Measurements from ENCODE around the gene ITGA8.

The ITGA8 gene

GRCh38 chr10:15730341-15730740 lies 10.6 kb upstream of the ITGA8 start:
- no peak for DNase-seq

GRCh38 chr10:15729890-15730289 lies 10.2 kb upstream of the ITGA8 start:
- DNase-seq = no peak

GRCh38 chr10:15726042-15726441 lies 6.3 kb upstream of the ITGA8 start:
- no peak for DNase-seq

GRCh38 chr10:15725603-15726002 lies 5.9 kb upstream of the ITGA8 start:
- no peak for DNase-seq

GRCh38 chr10:15724683-15725082 lies 5.0 kb upstream of the ITGA8 start:
- DNase-seq = no peak

- no peak for DNase-seq
Measured at GRCh38 chr10:15723803-15724202, 4.1 kb upstream of the ITGA8 start.

- DNase-seq = no peak
Measured at GRCh38 chr10:15720635-15721287, 1.0 kb upstream of the ITGA8 start.

- DNase-seq = no peak
Measured at GRCh38 chr10:15719049-15719898, 448 bp downstream of the ITGA8 start.

- no peak for DNase-seq
Measured at GRCh38 chr10:15718694-15719048, 1.1 kb downstream of the ITGA8 start.

GRCh38 chr10:15715619-15716227 lies 4.0 kb downstream of the ITGA8 start:
- DNase-seq = no peak

GRCh38 chr10:15714847-15715246 lies 4.9 kb downstream of the ITGA8 start:
- no peak for DNase-seq

GRCh38 chr10:15712883-15713282 lies 6.8 kb downstream of the ITGA8 start:
- DNase-seq = no peak

- no peak for DNase-seq
Measured at GRCh38 chr10:15710455-15710854, 9.3 kb downstream of the ITGA8 start.

GRCh38 chr10:15705298-15705697 lies 14.4 kb downstream of the ITGA8 start:
- DNase-seq = no peak

- DNase-seq = no peak
Measured at GRCh38 chr10:15704581-15704968, 15.1 kb downstream of the ITGA8 start.

GRCh38 chr10:15703944-15704580 lies 15.7 kb downstream of the ITGA8 start:
- no peak for DNase-seq

- DNase-seq = no peak
Measured at GRCh38 chr10:15703151-15703880, 16.4 kb downstream of the ITGA8 start.

GRCh38 chr10:15700078-15700674 lies 19.5 kb downstream of the ITGA8 start:
- DNase-seq = no peak

GRCh38 chr10:15695852-15696251 lies 23.9 kb downstream of the ITGA8 start:
- DNase-seq = no peak

- no peak for DNase-seq
Measured at GRCh38 chr10:15690031-15690430, 29.7 kb downstream of the ITGA8 start.

GRCh38 chr10:15684768-15685167 lies 35.0 kb downstream of the ITGA8 start:
- DNase-seq = no peak

GRCh38 chr10:15681076-15681475 lies 38.6 kb downstream of the ITGA8 start:
- DNase-seq = no peak

GRCh38 chr10:15678851-15679250 lies 40.9 kb downstream of the ITGA8 start:
- DNase-seq = no peak

All from CD4-positive, alpha-beta T cell treated with Interferon gamma for 1 hour (primary cell).